Gastrocnemius medialis (tissue), 4 donors: ENCODE data around the gene TBL1X. TPM values are rescaled to one million over a fixed set of nuclear protein-coding genes. Genes with fewer than 3 reads are reported as not detected.

Experiments used
- ATAC-seq, 2 donors: fragments of 150-250 bp; one replicate each; pipeline ENCODE4 v1.9.1; 2016
- DNase-seq, 2 donors: peaks; one replicate each; pipeline ENCODE4 v3.0.0-alpha.2; 2019
- H3K27ac ChIP-seq, 4 donors: fragments of 200-600 bp; sonication (generic); 1 replicate in 1 of 4; 2 replicates in 3 of 4; pipeline ENCODE4 v1.5.1; 2016 to 2018; ENCODE audit warnings: mild to moderate bottlenecking in 2 of 4, moderate library complexity in 1 of 4
- H3K27me3 ChIP-seq, 3 donors: fragments of 200-600 bp; sonication (generic) in 2 of 3; 1 replicate in 1 of 3; 2 replicates in 2 of 3; pipeline versions ENCODE4 v1.5.1 to v1.6.0; 2016 to 2019; ENCODE audit warnings: mild to moderate bottlenecking in 1 of 3, moderate library complexity in 1 of 3
- H3K36me3 ChIP-seq, 2 donors: fragments of 200-600 bp; sonication (generic) in 1 of 2; one replicate each; pipeline ENCODE4 v1.5.1; 2017 to 2018
- H3K4me1 ChIP-seq, 2 donors: fragments of 200-600 bp; sonication (generic) in 1 of 2; one replicate each; pipeline ENCODE4 v1.5.1; 2016 to 2017; ENCODE audit warnings: mild to moderate bottlenecking in 2 of 2
- H3K4me3 ChIP-seq, 4 donors: fragments of 200-600 bp; sonication (generic) in 3 of 4; 1 replicate in 1 of 4; 2 replicates in 3 of 4; pipeline ENCODE4 v1.5.1; 2016 to 2019; ENCODE audit warnings: mild to moderate bottlenecking in 2 of 4
- H3K9me3 ChIP-seq, 3 donors: fragments of 200-600 bp; sonication (generic) in 2 of 3; 1 replicate in 1 of 3; 2 replicates in 2 of 3; pipeline ENCODE4 v1.5.1; 2016 to 2019
- CTCF ChIP-seq, 5 experiments: fragments of 450-650 bp in 3 of 5; fragments of 200-600 bp in 2 of 5; sonication (generic) in 2 of 5; IDR thresholded peaks in 4 of 5; conservative IDR thresholded peaks in 1 of 5; 1 replicate in 4 of 5; 2 replicates in 1 of 5; pipeline ENCODE4 v1.5.1; 2016 to 2019; ENCODE audit warnings: antibody characterized with exemption in 5 of 5, mild to moderate bottlenecking in 3 of 5, moderate library complexity in 3 of 5
- POLR2A ChIP-seq, 2 donors: fragments of 450-650 bp; IDR thresholded peaks; one replicate each; pipeline ENCODE4 v1.6.1; 2017; ENCODE audit warnings: antibody characterized with exemption in 2 of 2, mild to moderate bottlenecking in 2 of 2, moderate library complexity in 2 of 2
- in situ Hi-C, 4 donors: fragments of 200-750 bp; cut with MboI; loops; one replicate each; pipeline versions ENCODE4 v1.15.0 to v1.8.0; 2017; ENCODE audit warnings: low sequenced_read_pairs in 4 of 4
- intact Hi-C: fragments of 100-400 bp; cut with DNase I; formaldehyde crosslinking; loops from one replicate; pipeline ENCODE4 v1.15.1; 2023; ENCODE audit warnings: low total_unique reads
- total RNA-seq, 4 donors: library from RNA; depleted of rRNA; stranded (reverse); fragments of >200 nt; gene quantifications; one replicate each; pipeline versions ENCODE4 v1.1.0 to v1.2.3, GENCODE V29; 2016

The TBL1X gene
- total RNA-seq, 4 donors from 2014 or later, result 6.7 to 16.8 (median 8.0) TPM

DNA sequence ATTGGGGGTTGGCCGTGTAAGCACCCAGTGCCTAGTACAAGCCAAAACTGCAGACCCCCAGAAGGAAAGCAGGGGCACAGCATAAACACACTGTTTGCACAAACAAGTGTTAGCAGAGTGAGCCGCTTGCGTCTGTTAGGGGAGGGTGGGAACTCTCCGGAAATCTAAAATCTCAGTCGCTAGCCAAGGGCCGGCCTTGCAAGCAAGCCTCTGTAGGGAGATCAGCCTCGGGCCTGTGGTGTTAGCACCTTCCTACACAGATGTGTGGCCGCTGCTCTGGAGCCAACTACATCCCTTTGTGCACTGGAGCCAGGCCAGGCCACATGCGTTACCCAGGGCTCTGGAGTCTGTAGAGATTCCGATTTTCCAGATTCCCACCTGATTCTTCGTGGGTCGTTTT is 233.7 kb downstream of the TBL1X start:
- Histone ChIP-seq H3K27ac (no peak overlapping the region), H3K36me3 (peaks cover 0 to 3% of the 10 kb centered on the region in 2 donors), H3K9me3 (no peaks in the 10 kb centered on the region), H3K27me3 (no peaks in the 10 kb centered on the region), H3K4me3 (no peak overlapping the region), H3K4me1 (no peaks in the 10 kb centered on the region)
- intact Hi-C loops, result no loop called here
- in situ Hi-C loops, result no loop called here
- TF ChIP-seq CTCF (IDR thresholded peaks at IDR 0.05 in 4 of 5, conservative IDR thresholded peaks at IDR 0.05 in 1 of 5), result no peak
- ATAC-seq, result no peak
- DNase-seq, result no peak

DNA sequence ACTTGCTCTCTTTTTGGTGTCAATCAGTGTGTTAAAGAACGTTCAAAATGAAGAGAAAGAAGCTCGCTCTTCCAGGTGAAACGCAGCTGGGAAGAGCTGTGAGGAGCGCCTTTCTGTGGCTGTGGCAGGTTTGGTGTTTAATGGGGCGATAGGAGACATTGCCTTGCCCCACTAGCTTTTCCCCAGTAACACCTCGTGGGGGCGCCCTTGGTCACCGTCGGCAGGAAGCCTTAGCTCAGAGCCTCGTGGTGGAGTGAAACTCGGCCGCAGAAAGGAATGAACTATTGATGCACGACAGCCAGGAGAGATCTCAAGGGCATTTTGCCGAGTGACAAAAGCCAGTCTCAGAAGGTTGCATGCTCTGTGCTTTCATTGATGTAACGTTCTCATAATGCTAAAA is 235.7 kb downstream of the TBL1X start:
- in situ Hi-C loops, result loop anchor here (10.0 to 25.0 kb wide), 4 partner anchors 736 to 938 kb away; partner anchors contain the start of gene FAM9A (in 1 of the 4)
- no peak for TF ChIP-seq CTCF (IDR thresholded peaks at IDR 0.05 in 4 of 5, conservative IDR thresholded peaks at IDR 0.05 in 1 of 5)
- no peak for TF ChIP-seq POLR2A (IDR thresholded peaks at IDR 0.05)
- Histone ChIP-seq H3K36me3 (no peaks in the 10 kb centered on the region), H3K9me3 (no peaks in the 10 kb centered on the region), H3K27ac (no peak overlapping the region), H3K27me3 (no peaks in the 10 kb centered on the region), H3K4me1 (no peaks in the 10 kb centered on the region), H3K4me3 (no peak overlapping the region)
- intact Hi-C loops, result loop anchor here (10.0 kb wide), 1 partner anchor 956 kb away; no protein-coding TSS in a partner anchor
- ATAC-seq (no peak), DNase-seq (no peak)

GRCh38 chrX:9701790-9702189 is 236.9 kb downstream of the TBL1X start:
- in situ Hi-C loops (loop anchor here (10.0 to 25.0 kb wide), 4 partner anchors 737 to 939 kb away; partner anchors contain the start of gene FAM9A (in 1 of the 4)), intact Hi-C loops (loop anchor here (10.0 kb wide), 1 partner anchor 957 kb away; no protein-coding TSS in a partner anchor)
- H3K4me3 ChIP-seq, result no peak overlapping the region
- H3K27ac ChIP-seq, result no peak overlapping the region
- no peaks in the 10 kb centered on the region for H3K27me3 ChIP-seq
- ATAC-seq (no peak), DNase-seq (no peak)
- no peaks in the 10 kb centered on the region for H3K4me1 ChIP-seq
- no peaks in the 10 kb centered on the region for H3K36me3 ChIP-seq
- no peaks in the 10 kb centered on the region for H3K9me3 ChIP-seq
- TF ChIP-seq CTCF (IDR thresholded peaks at IDR 0.05 in 4 of 5, conservative IDR thresholded peaks at IDR 0.05 in 1 of 5) (no peak), POLR2A (IDR thresholded peaks at IDR 0.05) (no peak)

DNA sequence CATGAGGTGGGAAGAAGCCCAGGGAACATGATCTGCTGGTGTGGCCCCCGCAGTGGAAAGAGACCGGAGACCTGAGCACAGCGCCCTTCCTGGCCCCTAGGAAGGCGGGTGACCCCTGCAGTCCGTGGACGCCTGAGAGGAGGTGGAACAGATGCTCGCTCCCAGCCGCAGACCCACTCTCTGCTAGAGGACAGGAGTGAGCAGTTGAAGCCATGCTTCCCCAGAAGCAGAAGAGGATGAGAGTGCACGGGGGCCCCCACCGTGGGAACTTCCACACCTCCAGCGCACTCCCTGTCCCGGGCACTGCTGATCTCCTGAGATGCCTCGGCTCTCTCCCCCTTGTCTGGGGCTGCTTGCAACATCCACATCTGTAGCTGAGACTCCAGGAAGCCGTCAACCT is 238.5 kb downstream of the TBL1X start:
- H3K36me3 ChIP-seq, result no peaks in the 10 kb centered on the region
- no peaks in the 10 kb centered on the region for H3K9me3 ChIP-seq
- in situ Hi-C loops (loop anchor here (10.0 to 25.0 kb wide), 4 partner anchors 739 to 941 kb away; partner anchors contain the start of gene FAM9A (in 1 of the 4)), intact Hi-C loops (loop anchor here (10.0 kb wide), 1 partner anchor 959 kb away; no protein-coding TSS in a partner anchor)
- H3K27ac ChIP-seq, result no peak overlapping the region
- no peak for DNase-seq
- H3K4me1 ChIP-seq, result no peaks in the 10 kb centered on the region
- no peak overlapping the region for H3K4me3 ChIP-seq
- TF ChIP-seq CTCF (IDR thresholded peaks at IDR 0.05 in 4 of 5, conservative IDR thresholded peaks at IDR 0.05 in 1 of 5), result no peak
- TF ChIP-seq POLR2A (IDR thresholded peaks at IDR 0.05), result no peak
- H3K27me3 ChIP-seq, result no peaks in the 10 kb centered on the region
- ATAC-seq, result no peak
